CD4-positive, alpha-beta T cell treated with Interleukin-4 for 4 hours (primary cell): ENCODE data around the gene SRGAP3.

Experiments used
- DNase-seq: peaks from one replicate; pipeline ENCODE4 v3.0.0-alpha.2; 2020

The SRGAP3 gene

DNA sequence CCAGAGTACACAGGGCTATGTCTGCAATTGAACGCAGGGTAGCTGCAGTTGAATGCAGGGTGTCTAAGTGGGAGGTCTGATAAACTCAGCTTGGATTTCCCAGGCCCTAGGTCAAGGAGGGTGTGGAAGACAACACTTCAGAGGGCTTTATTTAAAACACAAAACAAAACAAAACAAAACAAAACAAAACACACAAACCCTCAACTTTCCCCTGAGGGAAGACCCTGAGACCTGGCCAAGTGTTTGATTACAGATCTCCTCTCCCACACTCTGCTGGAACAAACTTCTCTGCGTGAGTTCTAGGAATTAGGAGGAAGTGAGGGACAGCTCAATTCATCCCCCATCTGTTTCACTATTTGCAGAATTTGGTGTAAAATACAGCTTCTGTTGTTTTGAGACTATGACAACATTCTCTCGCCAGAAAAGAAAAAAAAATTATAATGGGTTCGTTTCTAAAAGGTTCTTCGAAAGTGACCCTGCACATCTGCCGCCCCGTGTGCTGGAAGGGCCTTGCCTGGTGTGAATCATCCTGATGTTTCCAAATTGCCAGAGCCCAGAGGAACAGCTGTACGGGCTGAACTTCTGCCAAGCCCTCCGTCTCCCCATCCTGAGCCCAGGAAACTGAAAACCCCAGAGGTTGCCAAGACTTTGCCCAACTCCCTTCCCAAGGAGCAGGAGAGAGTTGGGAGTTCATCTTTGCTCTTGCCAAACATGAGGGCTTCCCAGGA, 212.9 kb downstream of the SRGAP3 start:
- DNase-seq, result no peak

DNA sequence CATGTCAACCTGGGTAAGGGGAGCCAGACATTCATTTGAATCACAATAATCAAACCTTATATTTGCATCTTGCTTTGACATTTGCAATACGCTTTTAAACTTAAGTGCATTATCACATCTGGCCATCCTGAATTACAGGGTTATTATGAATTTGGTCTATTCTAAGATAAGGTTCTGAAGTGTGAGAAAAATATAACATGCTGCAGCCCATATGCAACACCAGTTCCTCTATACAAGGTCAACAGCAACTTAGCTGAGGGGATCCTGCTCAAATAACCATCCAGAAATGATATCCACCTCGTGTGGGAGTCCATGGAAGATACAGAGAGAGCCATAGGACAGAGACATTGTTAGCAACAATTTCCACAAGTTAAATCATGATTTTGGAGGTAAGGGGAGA, 213.5 kb downstream of the SRGAP3 start:
- no peak for DNase-seq

DNA sequence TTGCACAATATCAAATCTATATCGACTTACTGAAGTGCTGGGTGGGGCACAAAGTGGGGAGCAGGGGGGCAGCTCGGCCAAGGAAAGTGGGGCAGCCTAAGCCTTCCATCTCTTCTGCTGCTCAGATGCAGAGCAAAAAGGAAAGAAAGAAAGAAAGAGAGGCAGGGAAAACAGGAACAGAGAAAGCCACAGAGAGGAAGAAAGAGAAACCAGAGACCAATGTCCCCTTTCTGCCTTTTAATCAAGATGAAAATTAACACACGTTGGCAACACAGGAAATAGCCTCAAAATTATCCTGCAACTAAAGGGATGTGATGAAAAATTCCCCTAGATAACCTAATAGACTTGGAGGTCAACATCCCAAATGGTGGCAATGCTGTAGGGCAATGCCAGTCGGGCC, 214.0 kb downstream of the SRGAP3 start:
- no peak for DNase-seq

DNA sequence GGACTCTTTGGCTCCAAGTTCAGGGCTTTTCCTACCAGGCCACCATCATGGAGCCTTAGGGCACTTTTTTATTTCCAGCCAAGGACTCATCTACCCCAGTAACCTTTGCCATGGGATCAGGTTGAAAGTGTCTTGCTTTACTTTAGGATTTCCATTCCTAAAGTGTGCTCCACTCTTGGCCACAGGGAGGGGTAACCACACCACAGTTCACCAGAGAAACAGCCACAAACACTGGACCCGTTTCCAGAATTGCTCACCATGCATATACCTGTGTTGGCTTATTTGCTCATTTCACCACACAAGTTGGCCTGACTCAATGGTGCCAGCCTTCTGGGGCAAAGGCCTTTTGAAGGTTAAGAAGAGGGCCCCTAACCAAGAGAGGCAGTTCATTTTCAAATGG, 215.6 kb downstream of the SRGAP3 start:
- no peak for DNase-seq

DNA sequence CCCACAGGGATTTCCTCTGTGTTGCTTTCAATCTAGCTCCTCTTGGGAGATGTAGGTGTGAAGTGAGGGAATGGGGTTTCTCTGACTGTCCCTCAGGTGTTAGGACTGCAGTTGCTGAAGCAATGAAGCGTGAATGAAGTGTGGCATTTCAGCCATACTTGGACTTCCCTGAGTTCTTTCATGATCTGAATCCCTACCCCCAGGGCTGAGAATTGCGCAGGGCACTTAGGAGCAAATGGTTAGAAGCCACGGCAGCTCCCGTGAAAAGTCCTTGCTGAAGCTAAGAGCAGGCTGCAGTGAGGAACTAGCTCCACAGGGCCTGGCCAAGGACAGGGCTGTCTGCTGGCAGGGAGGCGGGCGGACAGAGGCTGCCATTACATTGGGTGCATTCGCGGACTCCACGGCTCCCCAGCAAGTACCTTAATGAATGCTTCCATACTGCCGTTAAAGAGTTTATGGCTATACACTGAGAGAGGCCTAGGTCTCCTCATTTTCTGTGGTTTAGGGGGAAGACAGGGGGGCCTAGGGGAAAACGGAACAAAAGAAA, 217.1 kb downstream of the SRGAP3 start:
- DNase-seq, result no peak

DNA sequence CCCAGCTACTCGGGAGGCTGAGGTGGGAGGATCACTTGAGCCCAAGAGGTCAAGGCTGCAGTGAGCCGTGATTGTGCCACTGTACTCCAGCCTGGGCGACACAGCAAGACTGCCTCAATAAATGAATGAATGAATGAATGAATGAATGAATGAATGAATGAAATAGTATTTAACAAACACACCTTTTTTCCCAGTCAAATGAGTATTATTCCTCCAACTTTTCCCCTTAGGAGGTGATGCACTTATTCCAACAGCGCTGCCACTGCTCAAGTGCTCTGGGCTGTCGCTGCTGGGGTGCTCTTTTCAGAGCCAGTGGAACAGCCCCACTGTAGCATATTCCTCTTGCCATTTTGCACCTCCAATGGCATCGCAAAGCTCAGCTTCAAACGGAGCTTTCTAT, 219.4 kb downstream of the SRGAP3 start:
- no peak for DNase-seq

DNA sequence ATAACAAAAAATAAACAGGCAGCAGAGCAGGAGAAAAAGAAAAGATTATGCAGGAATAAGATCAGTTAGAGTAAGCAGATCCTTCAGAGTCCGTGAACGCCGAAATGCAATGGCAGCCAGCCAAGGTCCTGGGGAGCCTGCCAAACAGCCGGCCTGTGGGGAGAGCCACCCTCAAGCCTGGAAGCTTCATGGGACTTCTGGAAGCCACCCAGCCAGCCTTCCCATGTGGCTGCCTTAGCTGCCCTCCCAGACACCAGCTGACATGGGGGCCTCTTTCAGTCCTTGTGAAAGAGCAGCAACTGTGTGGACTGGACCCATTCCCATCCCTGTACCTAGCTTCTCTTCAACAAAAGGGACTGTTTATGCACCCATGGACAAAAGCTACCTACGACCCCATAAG, 221.3 kb downstream of the SRGAP3 start:
- no peak for DNase-seq

DNA sequence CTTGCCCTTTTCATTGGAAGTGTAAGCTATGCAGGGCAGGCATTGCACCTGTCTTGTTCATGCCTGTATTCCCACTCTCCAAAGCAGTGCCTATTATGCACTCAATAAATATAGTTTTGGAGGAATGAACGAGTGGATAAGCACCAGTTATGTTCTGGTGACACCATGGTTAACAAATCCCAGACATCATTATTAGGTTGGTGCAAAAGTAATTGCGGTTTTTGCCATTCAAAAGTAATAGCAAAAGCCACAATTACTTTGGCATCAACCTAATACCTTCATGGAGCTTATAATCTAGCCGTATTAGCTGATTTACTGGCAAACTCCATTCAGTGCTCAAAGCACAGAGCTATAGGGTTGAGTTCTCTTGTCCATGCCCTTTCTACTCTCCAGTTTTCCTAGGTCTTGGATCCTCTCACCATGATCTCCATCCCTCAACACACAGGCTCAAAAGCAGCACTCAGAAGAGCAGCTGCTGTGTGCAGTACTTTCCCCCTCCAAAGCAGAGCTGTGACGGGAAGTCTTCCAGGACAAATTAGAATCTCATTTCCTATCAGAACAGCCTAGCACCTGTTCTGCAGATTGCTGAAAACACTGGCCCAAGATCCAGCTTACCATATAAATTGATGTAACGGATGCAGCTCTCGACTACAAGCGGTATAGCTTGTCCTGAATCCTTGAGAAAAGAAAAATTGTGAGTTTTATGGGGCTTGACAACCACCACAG, 223.0 kb downstream of the SRGAP3 start:
- DNase-seq, result no peak

DNA sequence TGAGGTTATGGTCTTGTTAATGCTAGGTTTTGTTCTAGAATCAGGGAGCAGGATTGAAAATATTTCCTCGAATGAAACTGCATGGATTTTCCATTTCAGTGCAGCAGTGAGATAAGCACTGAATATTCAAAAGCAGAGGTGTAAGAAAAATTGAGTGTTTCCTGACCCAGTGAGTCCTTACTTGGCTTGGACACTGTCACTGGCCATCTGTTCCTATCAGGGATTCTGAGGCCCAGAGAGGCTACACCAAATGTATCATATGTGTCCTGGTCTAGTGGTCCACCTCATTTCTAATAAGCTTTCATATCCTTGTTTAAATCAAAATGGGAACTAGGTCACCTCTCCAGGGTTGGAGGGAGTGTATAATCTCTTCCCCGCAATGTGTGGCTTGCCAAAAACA, 225.1 kb downstream of the SRGAP3 start:
- no peak for DNase-seq

DNA sequence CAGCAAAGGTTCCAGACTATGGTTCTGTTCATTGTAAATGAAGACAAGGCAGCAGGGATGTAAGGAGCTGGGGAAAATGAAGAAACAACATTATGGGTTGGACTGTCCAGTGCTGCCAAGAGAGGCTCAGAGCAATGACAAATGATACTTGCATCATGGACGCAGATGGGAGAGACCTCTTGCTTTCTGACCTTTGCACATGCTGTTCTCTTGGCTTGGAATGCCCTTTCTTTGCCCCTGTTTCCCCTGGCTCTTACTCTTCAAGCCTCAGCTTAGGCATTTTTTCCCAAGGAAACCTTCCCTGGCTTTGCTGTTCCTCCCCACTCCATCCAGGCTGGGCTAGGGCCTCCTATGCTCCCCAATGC, 226.2 kb downstream of the SRGAP3 start:
- DNase-seq, result no peak

DNA sequence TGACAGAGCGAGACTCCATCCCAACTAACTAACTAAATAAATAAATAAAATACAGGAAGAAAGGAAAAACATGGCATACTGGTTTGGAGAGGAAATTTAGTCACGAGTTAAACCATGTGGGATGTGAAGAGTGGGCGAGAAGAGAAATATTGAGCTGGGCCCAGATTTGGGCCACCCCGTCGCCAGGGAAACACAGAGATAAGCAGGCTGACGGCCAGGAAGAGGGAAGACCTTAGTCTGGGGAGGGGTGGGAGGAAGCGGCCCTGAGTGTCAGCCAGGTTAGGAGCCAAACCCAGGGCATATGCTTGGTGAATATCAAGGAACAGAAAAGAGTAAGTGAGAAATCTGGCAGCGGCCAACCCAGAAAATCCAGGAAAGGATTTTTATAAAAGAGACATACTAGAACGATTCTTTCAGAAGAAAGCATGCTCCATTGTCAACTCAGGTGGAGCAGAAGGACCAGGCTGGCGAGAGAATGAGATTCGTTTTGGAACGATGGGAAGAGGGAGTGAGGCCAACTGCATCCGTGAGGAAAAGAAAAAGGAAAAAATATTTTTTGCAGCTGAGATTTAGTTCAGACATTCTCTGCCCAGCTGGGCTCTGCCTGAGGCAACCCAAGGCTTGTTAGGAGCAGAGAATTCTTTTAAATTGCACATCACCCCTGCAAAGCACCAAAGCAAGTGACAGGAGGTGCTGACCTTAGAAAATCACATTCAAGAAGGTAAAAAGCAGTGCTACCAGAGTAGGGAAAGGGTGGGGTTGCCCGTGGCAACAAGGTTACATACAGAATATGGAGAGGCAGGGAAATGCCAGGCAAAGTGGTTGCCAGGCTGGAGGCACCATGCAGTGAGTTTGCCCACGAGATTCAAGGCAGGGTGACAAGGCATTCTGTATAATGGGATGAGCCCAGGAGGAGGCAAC, 226.9 kb downstream of the SRGAP3 start:
- no peak for DNase-seq

DNA sequence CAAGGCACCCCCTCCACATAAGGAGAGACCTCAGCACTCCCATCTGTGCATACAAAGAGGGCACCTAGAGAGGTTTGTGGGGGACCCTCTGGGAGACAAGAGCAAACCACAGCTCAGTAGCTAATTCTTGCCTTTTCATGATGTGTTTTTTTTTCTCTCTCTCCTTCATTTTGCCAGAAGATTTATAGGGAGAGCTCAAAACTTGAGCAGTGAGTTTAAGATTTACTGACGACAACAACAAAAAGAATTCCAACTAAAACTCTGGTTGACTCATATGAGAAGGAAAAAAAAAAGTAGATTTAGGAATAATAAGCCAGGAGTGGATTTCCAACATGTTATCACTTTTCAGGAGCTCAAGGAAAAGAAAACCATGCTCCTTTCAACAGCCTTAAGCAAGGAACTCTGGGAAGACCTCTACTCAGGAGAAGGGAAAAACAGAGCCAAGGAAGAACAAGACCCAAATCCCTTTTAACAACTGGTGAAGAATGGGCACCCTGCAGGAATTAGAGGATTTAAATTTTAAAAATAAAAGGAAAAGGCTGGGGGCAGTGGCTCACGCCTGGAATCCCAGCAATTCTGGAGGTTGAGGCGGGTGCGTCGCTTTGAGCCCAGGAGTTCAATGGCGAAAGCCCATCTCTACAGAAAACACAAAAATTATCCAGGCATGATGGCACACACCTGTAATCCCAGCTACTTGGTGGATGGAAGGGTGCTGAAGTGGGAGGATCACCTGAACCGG, 228.0 kb downstream of the SRGAP3 start:
- DNase-seq, result no peak

DNA sequence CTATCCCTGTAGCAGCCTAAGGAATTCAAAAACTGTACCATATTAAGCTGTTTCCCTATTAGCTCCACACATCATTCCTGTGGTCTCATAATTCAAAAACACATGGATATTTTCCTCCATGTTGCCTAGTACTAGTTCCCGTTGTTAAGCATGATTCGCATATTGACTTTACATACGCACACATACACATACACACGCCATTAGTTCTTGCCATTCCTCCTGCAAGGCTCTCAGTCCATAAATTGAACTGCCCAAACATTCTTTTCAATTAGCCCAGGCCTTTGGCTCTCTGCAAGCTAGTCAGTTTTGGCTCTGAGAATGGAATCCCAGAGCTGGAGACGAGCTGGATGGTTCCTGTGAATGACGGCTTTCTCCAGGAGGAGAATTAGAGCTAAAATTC, 229.0 kb downstream of the SRGAP3 start:
- DNase-seq, result no peak

DNA sequence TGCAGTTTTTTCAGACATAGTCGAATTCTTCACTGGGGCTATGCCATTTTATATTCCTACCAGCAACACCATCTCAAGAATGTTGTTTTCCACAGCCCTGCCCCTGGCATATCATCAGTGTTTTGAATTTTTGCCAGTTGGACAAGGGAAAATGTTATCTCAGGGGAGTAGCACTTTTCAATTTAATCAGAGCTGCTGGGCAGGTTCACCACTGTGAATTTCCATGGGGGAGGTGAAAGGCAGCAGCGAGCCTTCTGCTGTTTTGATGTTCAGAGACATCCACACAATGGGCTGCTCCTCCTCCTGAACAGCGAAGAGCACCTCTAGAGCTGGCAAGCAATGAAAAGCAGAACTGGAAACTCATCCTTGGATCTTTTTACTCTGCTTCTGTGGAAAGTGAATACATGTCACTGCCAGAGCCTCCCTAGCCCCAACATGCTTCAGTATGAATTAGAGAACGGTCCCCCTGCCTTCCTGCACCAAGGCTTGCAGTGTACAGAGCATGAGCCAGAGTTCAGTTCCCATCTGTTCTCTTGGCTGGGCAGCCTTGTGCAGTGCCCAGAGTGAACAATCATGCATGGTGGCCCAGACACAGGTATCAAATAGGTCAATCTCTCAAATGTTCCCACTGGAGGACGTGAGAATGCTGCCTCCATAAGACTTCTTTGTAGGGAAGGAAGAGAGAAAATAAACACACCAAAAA, 230.0 kb downstream of the SRGAP3 start:
- no peak for DNase-seq

DNA sequence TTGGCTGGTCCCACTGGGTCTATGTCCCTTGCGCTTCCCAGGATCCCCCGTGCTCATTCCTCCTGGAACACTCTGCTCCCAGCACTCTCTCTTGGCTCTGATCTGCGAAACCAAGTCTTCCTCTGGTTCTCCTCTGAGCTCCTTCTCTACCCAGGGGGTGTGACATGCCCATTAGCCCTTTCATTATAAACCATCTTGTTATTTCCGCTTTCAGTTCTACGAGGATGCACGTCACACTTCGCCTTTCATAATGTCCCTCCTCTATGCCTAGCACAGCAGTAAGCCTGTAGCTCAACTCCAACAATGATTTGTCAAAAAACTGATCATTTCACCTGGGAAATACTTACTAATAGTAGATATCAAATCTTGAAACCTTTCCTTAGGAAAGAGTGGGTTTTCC, 234.2 kb downstream of the SRGAP3 start:
- no peak for DNase-seq

DNA sequence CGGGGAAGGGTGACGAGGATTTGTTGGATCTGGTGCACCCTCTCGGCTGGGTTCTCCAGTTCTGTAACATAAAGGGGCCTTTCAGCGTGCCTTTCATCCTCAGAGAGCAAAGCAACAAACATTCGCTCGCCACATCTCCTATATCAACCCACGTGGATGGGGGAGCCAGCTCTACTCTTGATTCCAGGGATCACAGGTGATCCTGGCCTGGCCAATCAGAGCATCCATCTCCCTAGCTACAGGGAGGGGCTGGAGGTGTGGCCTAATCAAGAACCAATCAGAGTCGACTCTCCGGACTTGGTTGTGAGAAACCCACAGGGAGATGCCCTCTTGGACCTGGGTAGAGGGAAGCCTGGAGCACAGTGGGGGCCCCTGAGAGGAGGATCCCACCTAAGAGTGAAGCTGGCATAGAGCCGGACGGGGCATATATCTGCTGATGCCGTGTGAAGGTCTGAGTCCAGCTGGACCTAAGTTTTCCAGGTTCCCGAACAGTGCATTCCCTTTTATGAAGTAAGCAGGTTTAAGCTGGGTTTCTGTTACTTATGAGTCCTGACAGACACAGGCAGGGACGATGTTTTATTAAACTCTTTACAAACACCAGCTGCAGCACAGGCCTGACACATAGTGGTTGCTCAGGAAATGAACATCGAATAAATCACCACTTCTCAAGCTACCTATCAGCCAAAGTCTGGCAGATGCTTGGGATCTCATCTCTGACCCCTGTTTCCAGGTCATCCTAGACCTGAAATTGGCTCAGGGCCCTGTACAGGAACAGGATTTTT, 235.5 kb downstream of the SRGAP3 start:
- DNase-seq, result no peak

DNA sequence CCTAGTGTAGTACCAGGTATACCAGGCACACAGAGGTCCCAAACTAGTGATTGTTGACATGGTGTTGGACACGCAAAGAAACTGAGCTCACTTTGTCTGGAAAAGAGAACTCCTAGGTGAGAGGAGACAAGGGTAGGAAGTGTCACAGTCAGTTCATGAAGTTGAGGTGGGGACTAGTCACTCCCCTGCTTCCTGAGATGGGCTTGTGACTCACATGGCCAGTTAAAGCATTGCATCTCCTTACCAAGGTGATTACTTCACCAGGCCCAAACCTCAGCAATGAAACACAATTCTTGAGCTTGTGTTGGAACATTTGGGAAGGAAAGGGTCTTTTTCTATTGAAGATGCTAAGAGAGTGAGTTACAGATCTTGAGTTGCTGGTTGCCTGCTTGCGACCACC, 236.9 kb downstream of the SRGAP3 start:
- no peak for DNase-seq

DNA sequence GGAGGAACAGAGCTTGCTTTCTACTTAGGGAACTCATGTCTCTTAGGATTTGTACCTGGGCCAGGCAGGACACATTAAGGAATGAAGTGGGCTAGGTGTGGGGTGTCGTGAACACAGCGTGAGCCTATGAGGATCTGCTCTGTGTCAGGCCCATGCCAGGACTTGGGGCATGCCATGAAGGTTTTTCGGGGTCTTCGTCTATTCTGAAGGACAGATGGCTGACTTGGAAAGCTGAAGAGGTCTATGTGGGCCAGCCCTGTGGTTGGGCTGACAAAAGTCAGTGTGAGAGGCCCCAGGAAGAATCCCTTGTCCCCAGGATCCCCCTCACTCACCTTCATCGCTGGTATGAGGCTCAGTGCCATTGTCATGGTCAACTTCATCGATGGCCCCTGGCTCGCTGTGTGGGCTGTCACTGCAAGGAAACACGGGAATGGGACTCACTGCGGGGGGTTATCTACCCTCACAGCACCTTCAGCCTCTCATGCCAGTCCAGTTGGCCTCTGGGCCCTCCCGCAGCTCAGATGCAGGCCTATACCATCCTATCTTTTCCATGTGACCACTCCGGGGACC, 239.4 kb downstream of the SRGAP3 start:
- DNase-seq, result no peak

DNA sequence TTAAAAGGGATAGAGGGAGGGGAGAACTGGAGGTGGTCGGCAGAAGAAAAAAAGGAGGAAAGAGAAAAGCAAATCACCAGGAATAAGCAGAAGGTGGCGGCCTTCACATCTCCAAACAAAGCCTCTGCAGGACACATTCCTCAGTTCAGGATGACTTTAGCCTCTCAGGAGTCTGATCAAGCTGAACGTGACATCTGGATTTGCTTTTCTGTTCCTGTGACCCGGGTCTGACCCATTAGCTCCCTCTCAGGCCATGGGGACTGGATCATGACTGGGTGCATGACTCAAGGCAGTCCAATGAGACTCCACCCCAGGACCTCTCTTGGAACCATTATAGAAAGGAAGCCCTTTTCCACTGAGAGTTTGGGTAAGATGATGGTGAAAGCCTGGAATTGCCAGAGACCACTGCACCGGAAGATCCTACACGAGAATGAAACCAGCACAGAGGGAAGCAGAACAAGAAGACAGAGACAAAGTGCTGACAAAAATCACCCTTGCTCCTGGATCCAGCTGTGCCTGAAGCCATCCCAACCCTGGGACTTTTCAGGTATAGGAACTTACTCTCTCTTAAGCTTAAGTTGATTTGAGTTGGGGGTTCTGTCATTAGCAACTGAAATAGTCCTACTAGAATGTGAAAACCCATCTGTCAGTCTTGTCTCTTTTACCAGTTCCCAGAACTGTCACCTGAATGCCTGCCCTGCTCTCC, 240.7 kb downstream of the SRGAP3 start:
- DNase-seq, result no peak

DNA sequence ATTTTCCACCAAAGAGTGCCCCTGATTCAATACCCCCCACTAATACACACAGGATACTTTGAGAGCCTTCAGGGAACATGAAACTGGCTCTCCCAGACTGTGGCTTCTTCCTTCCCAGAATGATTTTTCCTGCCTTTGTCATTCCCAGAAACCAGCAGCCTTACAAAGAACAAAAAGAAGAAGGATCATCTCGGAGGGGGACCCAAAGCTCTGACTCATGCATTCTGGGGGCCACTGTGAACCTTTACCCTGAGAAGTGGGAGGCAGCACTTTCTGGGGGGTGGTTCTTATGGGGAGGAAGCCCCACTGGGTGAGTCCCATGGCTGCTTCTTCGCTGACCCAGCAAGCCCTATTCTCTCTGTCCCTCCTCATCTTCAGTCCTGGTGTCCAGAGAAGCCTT, 241.5 kb downstream of the SRGAP3 start:
- DNase-seq, result no peak
